Stimulated activated naive CD8-positive, alpha-beta T cell treated with anti-CD3 and anti-CD28 coated beads, Interleukin-15, Interleukin-2, amounts not matched to agents 100 ng/mL and 50 ng/mL, for 24 hours (primary cell): ENCODE data around the gene AHI1.

ENCODE experiments used
- H3K27ac Mint-ChIP-seq: one replicate; pipeline ENCODE4 v1.8.0; 2021; ENCODE audit warnings: mild to moderate bottlenecking, mixed read lengths
- H3K27me3 Mint-ChIP-seq: one replicate; pipeline ENCODE4 v1.8.0; 2021; ENCODE audit warnings: mixed read lengths
- H3K36me3 Mint-ChIP-seq: one replicate; pipeline ENCODE4 v1.8.0; 2021; ENCODE audit warnings: low read depth, mixed read lengths
- H3K4me1 Mint-ChIP-seq: one replicate; pipeline ENCODE4 v1.8.0; 2021; ENCODE audit warnings: low read depth, mixed read lengths
- H3K4me3 Mint-ChIP-seq: one replicate; pipeline ENCODE4 v1.8.0; 2021; ENCODE audit warnings: mild to moderate bottlenecking, mixed read lengths
- H3K9me3 Mint-ChIP-seq: one replicate; pipeline ENCODE4 v1.8.0; 2021; ENCODE audit warnings: mixed read lengths

Gene AHI1

DNA sequence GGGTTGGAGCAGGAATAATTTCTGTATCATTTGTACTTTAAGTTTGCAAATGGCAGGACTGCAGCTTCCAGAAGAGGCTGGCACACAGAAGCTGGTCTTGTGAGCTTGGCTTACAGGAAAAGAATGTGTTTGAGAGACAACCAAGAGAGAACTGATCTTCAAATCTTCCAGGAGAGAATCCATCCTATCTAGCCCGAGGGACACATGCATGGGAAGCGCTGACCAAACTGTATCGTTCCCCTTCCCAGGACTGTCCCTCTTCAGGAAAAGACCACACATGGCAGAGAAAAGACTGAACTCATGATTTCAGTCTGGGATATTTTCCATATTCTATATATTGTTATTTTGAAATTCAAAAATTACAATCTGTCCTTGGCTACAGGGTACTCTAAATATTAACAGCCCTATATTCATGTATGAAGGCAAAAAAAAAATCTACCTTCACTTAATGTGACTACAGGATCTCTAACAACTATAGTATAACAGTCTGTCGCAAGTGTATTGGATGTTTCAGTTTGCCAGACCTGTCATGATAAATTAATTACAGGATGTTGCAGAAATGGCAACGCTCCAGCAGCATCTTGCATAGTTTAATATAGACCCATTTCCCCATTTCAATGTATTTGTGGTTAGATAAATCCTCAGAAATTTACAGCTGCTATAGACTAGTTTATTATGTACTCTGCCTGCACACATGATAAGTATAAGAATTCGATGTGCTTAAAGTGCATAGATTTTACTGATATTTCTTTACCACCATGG, 217.0 kb downstream of the AHI1 start:
- peaks cover 4% of the 10 kb centered on the region for H3K36me3 Mint-ChIP-seq
- no peak overlapping the region for H3K27ac Mint-ChIP-seq
- H3K27me3 Mint-ChIP-seq: peaks cover 13% of the 10 kb centered on the region
- H3K4me1 Mint-ChIP-seq: peaks cover 8% of the 10 kb centered on the region
- no peak overlapping the region for H3K4me3 Mint-ChIP-seq
- no peaks in the 10 kb centered on the region for H3K9me3 Mint-ChIP-seq

DNA sequence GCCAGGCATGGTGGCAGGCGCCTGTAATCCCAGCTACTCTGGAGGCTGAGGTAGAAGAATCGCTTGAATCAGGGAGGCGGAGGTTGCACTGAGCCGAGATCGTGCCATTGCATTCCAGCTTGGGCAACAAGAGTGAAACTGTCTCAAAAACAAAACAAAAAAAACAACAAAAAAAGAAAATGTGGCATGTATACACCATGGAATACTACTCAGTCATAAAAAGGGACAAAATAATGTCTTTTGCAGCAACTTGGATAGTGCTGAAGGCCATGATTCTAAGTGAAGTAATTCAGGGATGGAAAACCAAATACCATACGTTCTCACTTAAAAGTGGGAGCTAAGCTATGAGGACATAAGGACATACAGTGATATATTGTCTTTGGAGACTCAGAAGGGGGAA, 220.1 kb downstream of the AHI1 start:
- Mint-ChIP-seq H3K27ac (no peak overlapping the region), H3K9me3 (no peaks in the 10 kb centered on the region), H3K27me3 (peaks cover 13% of the 10 kb centered on the region)

DNA sequence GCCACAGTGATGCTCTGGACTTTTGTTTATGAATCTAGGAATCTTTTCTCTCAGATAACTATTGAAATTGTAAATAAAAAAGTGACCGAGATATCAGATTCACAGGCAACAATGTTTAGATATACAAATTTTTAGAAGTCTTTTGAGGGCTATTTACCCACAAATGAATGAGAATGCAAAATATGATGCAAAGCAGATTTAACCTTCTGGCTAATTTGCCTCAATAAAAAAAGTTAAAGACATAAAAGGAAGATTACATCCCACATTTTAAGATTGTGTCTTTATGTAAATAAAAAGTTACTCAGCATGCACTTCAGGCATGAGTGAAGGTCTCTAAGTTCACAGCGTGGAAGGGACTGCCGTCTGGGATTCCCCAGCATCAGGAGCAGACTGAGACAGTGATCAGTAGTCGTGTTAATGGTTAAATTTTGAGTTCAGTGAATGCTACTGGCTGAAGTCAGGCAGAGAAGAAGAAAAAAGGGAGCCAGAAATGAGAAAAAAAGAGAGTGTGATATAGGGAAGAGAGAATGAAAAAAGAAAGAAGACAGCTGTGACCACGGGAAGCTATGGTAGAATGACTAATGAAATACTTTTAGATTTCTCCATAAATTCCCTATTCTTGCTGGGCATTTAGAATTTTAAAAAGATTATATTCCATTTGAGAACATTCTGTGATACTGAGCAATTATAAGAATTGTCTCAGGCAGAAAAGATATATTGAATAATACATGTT, 222.8 kb downstream of the AHI1 start:
- H3K9me3 Mint-ChIP-seq: no peaks in the 10 kb centered on the region
- H3K27me3 Mint-ChIP-seq: peaks cover 7% of the 10 kb centered on the region
- H3K4me3 Mint-ChIP-seq: no peak overlapping the region
- H3K4me1 Mint-ChIP-seq: no peaks in the 10 kb centered on the region
- no peaks in the 10 kb centered on the region for H3K36me3 Mint-ChIP-seq
- no peak overlapping the region for H3K27ac Mint-ChIP-seq

More for the DNA sequence above, 220.1 kb downstream of the AHI1 start:
- H3K36me3 Mint-ChIP-seq: no peaks in the 10 kb centered on the region
- peaks cover 8% of the 10 kb centered on the region for H3K4me1 Mint-ChIP-seq
- H3K4me3 Mint-ChIP-seq: no peak overlapping the region

- Mint-ChIP-seq H3K27me3 (peaks cover 4% of the 10 kb centered on the region), H3K4me1 (peaks cover 3% of the 10 kb centered on the region), H3K9me3 (no peaks in the 10 kb centered on the region), H3K36me3 (no peaks in the 10 kb centered on the region), H3K27ac (no peak overlapping the region), H3K4me3 (no peak overlapping the region)
Observed at GRCh38 chr6:135271626-135272025, 225.9 kb downstream of the AHI1 start.

GRCh38 chr6:135270676-135271536, 226.6 kb downstream of the AHI1 start:
- Mint-ChIP-seq H3K4me3 (no peak overlapping the region), H3K36me3 (no peaks in the 10 kb centered on the region), H3K4me1 (peaks cover 3% of the 10 kb centered on the region), H3K27me3 (no peaks in the 10 kb centered on the region), H3K27ac (no peak overlapping the region), H3K9me3 (no peaks in the 10 kb centered on the region)

DNA sequence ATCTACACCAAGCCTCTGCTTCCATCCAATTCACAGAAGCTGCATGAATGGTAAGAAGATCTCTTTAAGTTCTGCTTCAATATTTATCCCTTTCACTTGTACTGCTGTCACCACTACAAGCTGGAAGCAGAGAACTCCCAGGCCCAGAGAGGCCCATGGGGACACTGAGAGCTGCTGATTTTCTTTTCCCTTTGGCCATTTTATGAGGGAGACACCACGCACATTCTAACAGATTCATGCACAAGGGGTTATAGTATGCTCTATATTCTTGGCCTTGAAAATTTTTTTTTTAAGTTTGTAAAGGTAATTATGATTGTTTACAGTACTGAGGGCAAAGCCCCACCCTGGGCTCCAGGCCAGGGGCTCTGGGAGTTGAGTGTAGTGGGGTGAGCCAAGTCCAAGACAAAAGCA, 228.1 kb downstream of the AHI1 start:
- Mint-ChIP-seq H3K9me3 (no peaks in the 10 kb centered on the region), H3K4me1 (peaks cover 9% of the 10 kb centered on the region), H3K4me3 (no peak overlapping the region), H3K36me3 (no peaks in the 10 kb centered on the region), H3K27ac (no peak overlapping the region), H3K27me3 (no peaks in the 10 kb centered on the region)

DNA sequence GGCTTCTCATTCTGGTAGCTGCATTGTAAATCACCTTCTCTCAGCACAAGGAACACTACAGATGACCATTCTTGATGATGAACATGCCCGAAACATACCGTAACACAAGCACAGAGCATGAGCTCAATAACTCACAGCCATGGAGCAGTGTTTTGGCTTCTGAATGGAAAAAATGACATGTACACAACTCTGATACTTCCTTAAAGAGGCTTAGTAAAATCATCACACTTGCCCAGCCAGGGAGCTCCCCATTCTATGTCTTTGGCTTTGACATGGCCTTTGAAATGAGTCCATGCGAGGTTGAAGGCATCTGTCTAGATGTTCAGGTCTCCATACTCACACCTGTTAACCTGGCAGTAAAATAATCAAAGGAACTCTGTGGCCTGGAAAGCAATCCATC, 228.8 kb downstream of the AHI1 start:
- Mint-ChIP-seq H3K9me3 (no peaks in the 10 kb centered on the region), H3K27ac (no peak overlapping the region), H3K4me1 (peaks cover 9% of the 10 kb centered on the region), H3K4me3 (no peak overlapping the region), H3K36me3 (no peaks in the 10 kb centered on the region), H3K27me3 (no peaks in the 10 kb centered on the region)

DNA sequence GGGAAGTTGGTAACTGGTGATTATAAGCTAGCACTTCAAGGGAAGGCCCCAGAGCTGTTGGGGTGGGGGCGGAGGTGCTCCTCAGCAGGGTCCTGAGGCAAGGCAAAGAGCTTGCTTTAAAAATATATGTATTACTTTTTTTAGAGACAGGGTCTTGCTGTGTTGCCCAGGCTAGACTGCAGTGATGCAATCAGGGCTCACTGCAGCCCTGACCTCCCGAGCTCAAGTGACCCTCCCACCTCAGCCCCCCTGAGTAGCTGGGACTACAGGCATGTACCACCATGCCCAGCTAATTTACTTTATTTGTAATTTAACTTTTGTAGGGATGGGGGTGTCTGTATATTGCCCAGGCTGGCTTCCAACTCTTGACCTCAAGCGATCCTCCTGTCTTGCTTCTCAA, 229.3 kb downstream of the AHI1 start:
- H3K36me3 Mint-ChIP-seq: no peaks in the 10 kb centered on the region
- no peak overlapping the region for H3K4me3 Mint-ChIP-seq
- no peaks in the 10 kb centered on the region for H3K27me3 Mint-ChIP-seq
- H3K9me3 Mint-ChIP-seq: no peaks in the 10 kb centered on the region
- H3K27ac Mint-ChIP-seq: no peak overlapping the region
- peaks cover 9% of the 10 kb centered on the region for H3K4me1 Mint-ChIP-seq

- no peaks in the 10 kb centered on the region for H3K9me3 Mint-ChIP-seq
- H3K4me3 Mint-ChIP-seq: no peak overlapping the region
- H3K27ac Mint-ChIP-seq: no peak overlapping the region
- H3K36me3 Mint-ChIP-seq: no peaks in the 10 kb centered on the region
- H3K4me1 Mint-ChIP-seq: peaks cover 9% of the 10 kb centered on the region
- no peaks in the 10 kb centered on the region for H3K27me3 Mint-ChIP-seq
Observed at GRCh38 chr6:135267085-135267484, 230.5 kb downstream of the AHI1 start.

- no peak overlapping the region for H3K27ac Mint-ChIP-seq
- no peaks in the 10 kb centered on the region for H3K9me3 Mint-ChIP-seq
- H3K27me3 Mint-ChIP-seq: no peaks in the 10 kb centered on the region
- H3K36me3 Mint-ChIP-seq: no peaks in the 10 kb centered on the region
- peaks cover 9% of the 10 kb centered on the region for H3K4me1 Mint-ChIP-seq
- H3K4me3 Mint-ChIP-seq: no peak overlapping the region
Observed at GRCh38 chr6:135266675-135267074, 230.9 kb downstream of the AHI1 start.

DNA sequence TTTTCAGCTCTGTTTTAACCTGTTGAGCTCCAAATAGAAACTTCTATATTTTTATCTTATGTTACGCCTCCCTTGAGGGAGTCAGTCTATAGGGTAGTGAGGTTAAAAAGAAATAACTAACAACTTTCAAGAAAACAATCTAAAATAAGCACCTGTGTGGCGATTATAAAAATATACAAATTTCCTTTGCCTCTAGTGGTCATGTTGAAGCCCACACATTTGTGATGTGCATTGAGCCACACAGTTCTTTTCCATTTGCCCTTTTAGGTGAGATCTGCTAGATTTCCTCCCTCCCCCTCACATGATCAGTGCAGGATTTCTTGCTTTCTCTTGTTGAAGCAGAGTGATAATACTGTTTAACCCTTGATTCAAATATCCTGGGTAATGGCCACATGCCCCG, 232.3 kb downstream of the AHI1 start:
- Mint-ChIP-seq H3K36me3 (no peaks in the 10 kb centered on the region), H3K27me3 (no peaks in the 10 kb centered on the region), H3K4me1 (peaks cover 9% of the 10 kb centered on the region), H3K4me3 (no peak overlapping the region), H3K27ac (no peak overlapping the region), H3K9me3 (no peaks in the 10 kb centered on the region)

DNA sequence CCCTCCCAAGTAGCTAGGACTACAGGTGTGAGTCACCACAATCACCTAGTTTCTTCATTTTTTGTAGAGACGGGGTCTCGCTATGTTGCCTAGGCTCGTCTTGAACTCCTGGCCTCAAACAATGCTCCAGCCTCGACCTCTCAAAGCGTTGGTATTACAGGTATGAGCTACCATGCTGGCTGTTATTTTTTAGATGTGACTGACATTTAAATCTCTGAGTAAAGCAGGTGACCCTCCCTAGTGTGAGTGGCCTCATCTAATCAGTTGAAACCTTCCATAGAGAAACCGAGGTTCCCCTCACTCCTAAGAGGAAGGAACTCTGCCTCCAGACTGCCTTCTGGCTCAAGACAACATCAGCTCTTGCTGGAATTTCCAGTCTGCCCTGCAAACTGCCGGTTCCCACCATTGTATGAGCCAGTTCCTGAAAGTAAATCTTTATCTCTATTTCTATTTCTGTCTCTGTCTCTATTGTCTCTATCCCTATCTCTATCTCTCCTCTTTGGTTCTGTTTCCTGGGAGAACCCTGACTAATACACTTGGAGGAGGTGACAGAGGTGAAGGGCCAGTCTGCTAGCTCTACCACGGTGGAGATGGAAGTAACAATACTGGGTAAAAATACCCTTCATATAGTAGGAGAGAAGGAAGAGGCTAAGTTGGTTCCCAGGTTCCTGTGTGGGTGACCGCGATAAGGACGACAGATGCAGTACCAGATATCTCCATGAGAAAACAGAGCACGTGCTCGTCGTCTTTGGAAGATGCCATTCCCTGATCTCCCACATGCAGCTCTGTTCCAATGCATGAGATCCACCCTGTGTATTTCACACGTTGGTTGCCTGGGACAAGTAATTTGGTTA, 235.4 kb downstream of the AHI1 start:
- no peak overlapping the region for H3K4me3 Mint-ChIP-seq
- H3K27me3 Mint-ChIP-seq: peaks cover 4% of the 10 kb centered on the region
- no peaks in the 10 kb centered on the region for H3K9me3 Mint-ChIP-seq
- no peaks in the 10 kb centered on the region for H3K36me3 Mint-ChIP-seq
- no peak overlapping the region for H3K27ac Mint-ChIP-seq
- H3K4me1 Mint-ChIP-seq: peaks cover 9% of the 10 kb centered on the region

GRCh38 chr6:135260612-135261011, 236.9 kb downstream of the AHI1 start:
- Mint-ChIP-seq H3K27me3 (peaks cover 4% of the 10 kb centered on the region), H3K36me3 (no peaks in the 10 kb centered on the region), H3K4me1 (peaks cover 4% of the 10 kb centered on the region), H3K27ac (no peak overlapping the region), H3K4me3 (no peak overlapping the region), H3K9me3 (no peaks in the 10 kb centered on the region)

GRCh38 chr6:135258970-135259369, 238.6 kb downstream of the AHI1 start:
- no peaks in the 10 kb centered on the region for H3K9me3 Mint-ChIP-seq
- no peak overlapping the region for H3K4me3 Mint-ChIP-seq
- no peaks in the 10 kb centered on the region for H3K4me1 Mint-ChIP-seq
- H3K36me3 Mint-ChIP-seq: no peaks in the 10 kb centered on the region
- peaks cover 4% of the 10 kb centered on the region for H3K27me3 Mint-ChIP-seq
- H3K27ac Mint-ChIP-seq: no peak overlapping the region
